ENCODE measurements around the gene CDC42SE2.

DNA sequence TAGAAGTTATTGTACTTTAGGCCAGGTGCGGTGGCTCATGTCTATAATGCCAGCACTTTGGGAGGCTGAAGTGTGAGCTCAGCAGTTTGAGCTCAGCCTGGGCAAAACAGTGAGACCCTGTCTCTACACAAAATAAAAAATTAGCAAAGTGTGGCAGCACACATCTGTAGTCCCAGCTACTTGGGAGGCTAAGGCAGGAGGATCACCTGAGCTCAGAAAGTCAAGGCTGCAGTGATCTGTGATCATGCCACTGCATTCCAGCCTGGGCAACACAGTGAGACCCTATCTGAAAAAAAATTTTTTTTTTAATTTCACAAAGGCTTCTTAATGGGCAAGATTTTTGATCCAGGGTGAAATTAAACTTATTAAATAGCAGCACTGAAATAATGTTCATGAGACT is 92.8 kb downstream of the CDC42SE2 start:
- TF ChIP-seq CTCF (IDR thresholded peaks at IDR 0.05; ENCODE audit: poor library complexity, severe bottlenecking) (no peak), TAF1 (IDR thresholded peaks at IDR 0.05; ENCODE audit: low read depth) (no peak), POLR2AphosphoS5 (IDR thresholded peaks at IDR 0.05) (no peak), SMC3 (conservative IDR thresholded peaks at IDR 0.05; ENCODE audit: poor library complexity) (no peak), RAD21 (conservative IDR thresholded peaks at IDR 0.05) (no peak), EZH2 (IDR thresholded peaks at IDR 0.05; ENCODE audit: borderline replicate concordance, insufficient read depth, low read length, poor library complexity, severe bottlenecking) (no peak), MXI1 (conservative IDR thresholded peaks at IDR 0.05; ENCODE audit: poor library complexity, severe bottlenecking) (no peak), EP300 (conservative IDR thresholded peaks at IDR 0.05; ENCODE audit: poor library complexity, severe bottlenecking) (no peak)
- TF ChIP-seq, protein P1, sequence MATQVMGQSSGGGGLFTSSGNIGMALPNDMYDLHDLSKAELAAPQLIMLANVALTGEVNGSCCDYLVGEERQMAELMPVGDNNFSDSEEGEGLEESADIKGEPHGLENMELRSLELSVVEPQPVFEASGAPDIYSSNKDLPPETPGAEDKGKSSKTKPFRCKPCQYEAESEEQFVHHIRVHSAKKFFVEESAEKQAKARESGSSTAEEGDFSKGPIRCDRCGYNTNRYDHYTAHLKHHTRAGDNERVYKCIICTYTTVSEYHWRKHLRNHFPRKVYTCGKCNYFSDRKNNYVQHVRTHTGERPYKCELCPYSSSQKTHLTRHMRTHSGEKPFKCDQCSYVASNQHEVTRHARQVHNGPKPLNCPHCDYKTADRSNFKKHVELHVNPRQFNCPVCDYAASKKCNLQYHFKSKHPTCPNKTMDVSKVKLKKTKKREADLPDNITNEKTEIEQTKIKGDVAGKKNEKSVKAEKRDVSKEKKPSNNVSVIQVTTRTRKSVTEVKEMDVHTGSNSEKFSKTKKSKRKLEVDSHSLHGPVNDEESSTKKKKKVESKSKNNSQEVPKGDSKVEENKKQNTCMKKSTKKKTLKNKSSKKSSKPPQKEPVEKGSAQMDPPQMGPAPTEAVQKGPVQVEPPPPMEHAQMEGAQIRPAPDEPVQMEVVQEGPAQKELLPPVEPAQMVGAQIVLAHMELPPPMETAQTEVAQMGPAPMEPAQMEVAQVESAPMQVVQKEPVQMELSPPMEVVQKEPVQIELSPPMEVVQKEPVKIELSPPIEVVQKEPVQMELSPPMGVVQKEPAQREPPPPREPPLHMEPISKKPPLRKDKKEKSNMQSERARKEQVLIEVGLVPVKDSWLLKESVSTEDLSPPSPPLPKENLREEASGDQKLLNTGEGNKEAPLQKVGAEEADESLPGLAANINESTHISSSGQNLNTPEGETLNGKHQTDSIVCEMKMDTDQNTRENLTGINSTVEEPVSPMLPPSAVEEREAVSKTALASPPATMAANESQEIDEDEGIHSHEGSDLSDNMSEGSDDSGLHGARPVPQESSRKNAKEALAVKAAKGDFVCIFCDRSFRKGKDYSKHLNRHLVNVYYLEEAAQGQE (IDR thresholded peaks at IDR 0.05; ENCODE audit: borderline replicate concordance) = no peak

Measured in neural cell (in vitro differentiated cells).